GM23338 (cell line): ENCODE data around the gene LRRC2. TPM values are rescaled to one million over a fixed set of nuclear protein-coding genes. Genes with fewer than 3 reads are reported as not detected.

ENCODE experiments used
- ATAC-seq: fragments of 200-7000 bp; cut with Tn5 transposase; 3 replicates; pipeline ENCODE4 v1.9.1; 2020
- DNase-seq: peaks from one replicate; pipeline ENCODE4 v3.0.0-alpha.2; 2015; ENCODE audit warnings: low spot score
- H2AFZ ChIP-seq: fragments of 200-600 bp; sonication (generic); 2 replicates; pipeline ENCODE4 v1.8.0; 2016; ENCODE audit warnings: antibody characterized with exemption, mild to moderate bottlenecking, moderate library complexity
- H3F3A ChIP-seq: fragments of 200-600 bp; sonication (generic); replicated peaks from 2 replicates; pipeline ENCODE4 v1.8.0; 2017; ENCODE audit warnings: antibody characterized with exemption, mixed run types, low read depth
- H3K27ac ChIP-seq: fragments of 200-600 bp; sonication (generic); 2 replicates; pipeline ENCODE4 v1.6.1; 2016; ENCODE audit warnings: low read depth
- H3K27me3 ChIP-seq: fragments of 200-600 bp; sonication (generic); 2 replicates; pipeline ENCODE4 v1.8.0; 2016; ENCODE audit warnings: mild to moderate bottlenecking, mixed run types, moderate library complexity; ENCODE audit not compliant: insufficient read depth
- H3K36me3 ChIP-seq: fragments of 200-600 bp; sonication (generic); 2 replicates; pipeline ENCODE4 v1.8.0; 2016; ENCODE audit warnings: mild to moderate bottlenecking; ENCODE audit not compliant: insufficient read depth
- H3K4me1 ChIP-seq: fragments of 200-600 bp; sonication (generic); 2 replicates; pipeline ENCODE4 v1.8.0; 2016; ENCODE audit warnings: mild to moderate bottlenecking, moderate library complexity; ENCODE audit not compliant: insufficient read depth
- H3K4me2 ChIP-seq: fragments of 200-600 bp; sonication (generic); 2 replicates; pipeline ENCODE4 v1.7.1; 2017; ENCODE audit warnings: mixed run types
- H3K4me3 ChIP-seq: fragments of 200-600 bp; sonication (generic); 2 replicates; pipeline ENCODE4 v1.6.1; 2016; ENCODE audit warnings: mixed run types
- H3K79me2 ChIP-seq: fragments of 200-600 bp; sonication (generic); replicated peaks from 2 replicates; pipeline ENCODE4 v1.8.0; 2017; ENCODE audit warnings: mild to moderate bottlenecking; ENCODE audit not compliant: insufficient read depth
- H3K9me2 ChIP-seq: fragments of 200-600 bp; sonication (generic); 2 replicates; pipeline ENCODE4 v1.8.0; 2017; ENCODE audit not compliant: insufficient read depth
- H4K20me1 ChIP-seq: fragments of 200-600 bp; sonication (generic); replicated peaks from 2 replicates; pipeline ENCODE4 v1.8.0; 2017; ENCODE audit warnings: mild to moderate bottlenecking; ENCODE audit not compliant: insufficient read depth
- H3K27ac Mint-ChIP-seq: 2 replicates; pipeline ENCODE4 v1.8.0; 2020; ENCODE audit warnings: inconsistent platforms, mild to moderate bottlenecking, moderate library complexity, mixed read lengths
- H3K27me3 Mint-ChIP-seq: 3 replicates; pipeline ENCODE4 v1.8.0; 2022; ENCODE audit warnings: low read depth, mild to moderate bottlenecking, moderate library complexity, mixed read lengths, inconsistent platforms; ENCODE audit not compliant: insufficient read depth, poor library complexity
- H3K36me3 Mint-ChIP-seq: 3 replicates; pipeline ENCODE4 v1.8.0; 2021; ENCODE audit warnings: low read depth, mild to moderate bottlenecking, inconsistent platforms, moderate library complexity, mixed read lengths
- H3K4me1 Mint-ChIP-seq: 3 replicates; pipeline ENCODE4 v1.8.0; 2020; ENCODE audit warnings: mild to moderate bottlenecking, inconsistent platforms, mixed read lengths
- H3K4me3 Mint-ChIP-seq: 3 replicates; pipeline ENCODE4 v1.8.0; 2021; ENCODE audit warnings: moderate library complexity, mild to moderate bottlenecking, inconsistent platforms, mixed read lengths
- H3K9me3 Mint-ChIP-seq: 3 replicates; pipeline ENCODE4 v1.8.0; 2020; ENCODE audit warnings: moderate library complexity, mild to moderate bottlenecking, inconsistent platforms, mixed read lengths
- CREB1 ChIP-seq: fragments of 250-450 bp; sonication (Bioruptor Pico); IDR thresholded peaks from 2 replicates; pipeline ENCODE4 v1.5.0; 2020; ENCODE audit warnings: low read depth, mild to moderate bottlenecking, moderate library complexity
- EZH2 ChIP-seq: fragments of 200-600 bp; sonication (generic); IDR thresholded peaks from one replicate; pipeline ENCODE4 v1.8.0; 2017; ENCODE audit warnings: antibody characterized with exemption, mild to moderate bottlenecking, low read depth; ENCODE audit not compliant: unreplicated experiment
- EZH2phosphoT487 ChIP-seq: fragments of 200-600 bp; sonication (generic); IDR thresholded peaks from one replicate; pipeline ENCODE4 v1.8.1; 2018; ENCODE audit warnings: antibody characterized with exemption; ENCODE audit not compliant: unreplicated experiment
- NANOG ChIP-seq: IDR thresholded peaks from 2 replicates; pipeline ENCODE4 v1.6.1; 2016; ENCODE audit warnings: antibody characterized with exemption, borderline replicate concordance
- POLR2AphosphoS5 ChIP-seq: IDR thresholded peaks from 2 replicates; pipeline ENCODE4 v1.6.1; 2016; ENCODE audit warnings: antibody characterized with exemption, low read depth
- STAT1 ChIP-seq: IDR thresholded peaks from one replicate; pipeline ENCODE4 v1.6.1; 2016; ENCODE audit warnings: antibody characterized with exemption; ENCODE audit not compliant: unreplicated experiment
- ZNF114 ChIP-seq: fragments of 250-450 bp; sonication (Bioruptor Pico); IDR thresholded peaks from 2 replicates; pipeline ENCODE4 v1.5.0; 2020; ENCODE audit warnings: mild to moderate bottlenecking, moderate library complexity
- ZNF331 ChIP-seq: fragments of 250-450 bp; sonication (Bioruptor Pico); IDR thresholded peaks from 2 replicates; pipeline ENCODE4 v1.5.0; 2020; ENCODE audit warnings: low read depth, mild to moderate bottlenecking, moderate library complexity
- polyA plus RNA-seq: library from polyadenylated mRNA; unstranded; fragments of >200 nt; fragmentation: Nextera tagmentation; extraction: Ambion mirVana; gene quantifications from 2 replicates; pipeline ENCODE4 v1.2.1, GENCODE V29; 2016
- total RNA-seq: library from RNA; depleted of rRNA; stranded (reverse); fragments of >200 nt; shearing (Covaris generic); gene quantifications from 2 replicates; pipeline ENCODE4 v1.2.3, GENCODE V29; 2014
- TF ChIP-seq, protein P1 (sequence below), 2 experiments: fragments of 200-600 bp in 1 of 2; sonication (generic) in 1 of 2; conservative IDR thresholded peaks; 2 replicates each; pipeline versions ENCODE4 v1.5.1 to v1.6.1; 2016 to 2017; ENCODE audit warnings: antibody characterized with exemption in 2 of 2, low read depth in 2 of 2, mild to moderate bottlenecking in 2 of 2, moderate library complexity in 1 of 2
- TF ChIP-seq, protein P2 (sequence below): IDR thresholded peaks from 2 replicates; pipeline ENCODE4 v1.6.1; 2016; ENCODE audit warnings: antibody characterized with exemption
- TF ChIP-seq, protein P3 (sequence below): fragments of 250-450 bp; sonication (Bioruptor Pico); IDR thresholded peaks from 2 replicates; pipeline ENCODE4 v1.5.0; 2020; ENCODE audit warnings: mild to moderate bottlenecking, moderate library complexity
- TF ChIP-seq, protein P4 (sequence below): IDR thresholded peaks from one replicate; pipeline ENCODE4 v1.6.1; 2018; ENCODE audit warnings: antibody characterized with exemption; ENCODE audit not compliant: unreplicated experiment

The LRRC2 gene
- total and polyA plus RNA-seq, 2 experiments from 2014 or later, result 6.5 to 7.1 TPM

DNA sequence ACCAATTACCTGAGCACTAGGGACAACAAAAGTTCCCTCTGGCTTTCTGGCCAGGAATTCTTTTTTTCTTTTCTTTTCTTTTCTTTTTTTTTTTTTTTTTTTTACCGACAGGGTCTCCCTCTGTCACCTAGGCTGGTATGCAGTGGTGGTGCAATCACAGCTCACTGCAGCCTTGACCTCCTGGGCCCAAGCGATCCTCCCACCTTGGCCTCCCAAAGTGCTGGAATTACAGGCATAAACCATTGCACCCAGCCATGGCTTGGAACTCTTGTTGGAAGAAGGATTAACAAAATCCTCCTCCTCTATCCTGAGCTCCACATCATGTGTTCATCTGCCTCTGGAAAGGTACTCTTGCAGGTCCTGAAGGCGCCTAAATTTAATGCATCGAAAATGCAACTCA is 98.5 kb downstream of the LRRC2 start (continued):
- TF ChIP-seq EZH2 (no peak), ZNF114 (CRISPR knock-in tag) (no peak), CREB1 (CRISPR knock-in tag) (no peak), ZNF331 (CRISPR knock-in tag) (no peak), NANOG (no peak), STAT1 (no peak), EZH2phosphoT487 (no peak), POLR2AphosphoS5 (no peak)
- TF ChIP-seq, protein P1, sequence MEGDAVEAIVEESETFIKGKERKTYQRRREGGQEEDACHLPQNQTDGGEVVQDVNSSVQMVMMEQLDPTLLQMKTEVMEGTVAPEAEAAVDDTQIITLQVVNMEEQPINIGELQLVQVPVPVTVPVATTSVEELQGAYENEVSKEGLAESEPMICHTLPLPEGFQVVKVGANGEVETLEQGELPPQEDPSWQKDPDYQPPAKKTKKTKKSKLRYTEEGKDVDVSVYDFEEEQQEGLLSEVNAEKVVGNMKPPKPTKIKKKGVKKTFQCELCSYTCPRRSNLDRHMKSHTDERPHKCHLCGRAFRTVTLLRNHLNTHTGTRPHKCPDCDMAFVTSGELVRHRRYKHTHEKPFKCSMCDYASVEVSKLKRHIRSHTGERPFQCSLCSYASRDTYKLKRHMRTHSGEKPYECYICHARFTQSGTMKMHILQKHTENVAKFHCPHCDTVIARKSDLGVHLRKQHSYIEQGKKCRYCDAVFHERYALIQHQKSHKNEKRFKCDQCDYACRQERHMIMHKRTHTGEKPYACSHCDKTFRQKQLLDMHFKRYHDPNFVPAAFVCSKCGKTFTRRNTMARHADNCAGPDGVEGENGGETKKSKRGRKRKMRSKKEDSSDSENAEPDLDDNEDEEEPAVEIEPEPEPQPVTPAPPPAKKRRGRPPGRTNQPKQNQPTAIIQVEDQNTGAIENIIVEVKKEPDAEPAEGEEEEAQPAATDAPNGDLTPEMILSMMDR (conservative IDR thresholded peaks at IDR 0.05; ENCODE audit: low read depth in 2 of 2), result no peak
- TF ChIP-seq, protein P2, sequence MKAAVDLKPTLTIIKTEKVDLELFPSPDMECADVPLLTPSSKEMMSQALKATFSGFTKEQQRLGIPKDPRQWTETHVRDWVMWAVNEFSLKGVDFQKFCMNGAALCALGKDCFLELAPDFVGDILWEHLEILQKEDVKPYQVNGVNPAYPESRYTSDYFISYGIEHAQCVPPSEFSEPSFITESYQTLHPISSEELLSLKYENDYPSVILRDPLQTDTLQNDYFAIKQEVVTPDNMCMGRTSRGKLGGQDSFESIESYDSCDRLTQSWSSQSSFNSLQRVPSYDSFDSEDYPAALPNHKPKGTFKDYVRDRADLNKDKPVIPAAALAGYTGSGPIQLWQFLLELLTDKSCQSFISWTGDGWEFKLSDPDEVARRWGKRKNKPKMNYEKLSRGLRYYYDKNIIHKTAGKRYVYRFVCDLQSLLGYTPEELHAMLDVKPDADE, result no peak

DNA sequence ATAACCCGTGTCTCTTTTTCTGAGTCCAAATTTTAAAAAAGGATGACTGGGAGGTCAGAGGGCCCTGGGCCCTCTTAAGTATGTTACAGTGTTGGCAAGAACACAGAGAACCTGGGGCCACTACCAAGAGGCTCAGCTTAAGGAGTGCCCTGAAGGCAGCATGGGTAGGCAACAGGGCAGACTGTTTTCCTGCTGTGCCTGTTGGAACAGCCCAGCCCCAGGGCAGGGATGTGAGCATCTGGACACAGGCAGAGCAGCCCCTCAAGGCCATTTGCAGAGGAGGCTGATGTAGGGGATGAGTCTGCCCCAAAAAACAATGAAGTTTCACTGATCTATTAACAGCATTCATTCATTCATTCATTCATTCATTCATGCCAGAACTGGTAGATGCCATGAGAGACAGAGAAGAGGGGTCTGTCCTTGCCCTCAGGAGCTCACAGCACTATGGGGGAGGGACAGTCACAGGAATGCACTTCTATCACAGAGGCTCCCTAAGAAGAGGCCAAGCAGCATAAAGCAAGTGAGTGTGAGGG is 99.2 kb downstream of the LRRC2 start:
- H3K27me3 ChIP-seq, result peaks cover 39% of the 10 kb centered on the region
- no peaks in the 10 kb centered on the region for H4K20me1 ChIP-seq
- ATAC-seq, result no peak
- no peaks in the 10 kb centered on the region for H3K79me2 ChIP-seq
- no peak for DNase-seq
- H2AFZ ChIP-seq, result no peak overlapping the region
- H3K27ac ChIP-seq, result no peak overlapping the region
- Mint-ChIP-seq H3K27me3 (peaks cover 21% of the 10 kb centered on the region), H3K4me3 (no peak overlapping the region), H3K4me1 (peaks cover 2% of the 10 kb centered on the region), H3K36me3 (no peaks in the 10 kb centered on the region), H3K9me3 (no peaks in the 10 kb centered on the region; the same call in 2 of the 3 replicates), H3K27ac (no peak overlapping the region)
- peaks cover 6% of the 10 kb centered on the region; the same call in 1 of the 2 replicates for H3K4me1 ChIP-seq
- no peaks in the 10 kb centered on the region for H3K36me3 ChIP-seq
- no peaks in the 10 kb centered on the region for H3K9me2 ChIP-seq
- no peak overlapping the region for H3K4me2 ChIP-seq
- no peaks in the 10 kb centered on the region for H3F3A ChIP-seq
- H3K4me3 ChIP-seq, result no peak overlapping the region
- TF ChIP-seq, protein P3, sequence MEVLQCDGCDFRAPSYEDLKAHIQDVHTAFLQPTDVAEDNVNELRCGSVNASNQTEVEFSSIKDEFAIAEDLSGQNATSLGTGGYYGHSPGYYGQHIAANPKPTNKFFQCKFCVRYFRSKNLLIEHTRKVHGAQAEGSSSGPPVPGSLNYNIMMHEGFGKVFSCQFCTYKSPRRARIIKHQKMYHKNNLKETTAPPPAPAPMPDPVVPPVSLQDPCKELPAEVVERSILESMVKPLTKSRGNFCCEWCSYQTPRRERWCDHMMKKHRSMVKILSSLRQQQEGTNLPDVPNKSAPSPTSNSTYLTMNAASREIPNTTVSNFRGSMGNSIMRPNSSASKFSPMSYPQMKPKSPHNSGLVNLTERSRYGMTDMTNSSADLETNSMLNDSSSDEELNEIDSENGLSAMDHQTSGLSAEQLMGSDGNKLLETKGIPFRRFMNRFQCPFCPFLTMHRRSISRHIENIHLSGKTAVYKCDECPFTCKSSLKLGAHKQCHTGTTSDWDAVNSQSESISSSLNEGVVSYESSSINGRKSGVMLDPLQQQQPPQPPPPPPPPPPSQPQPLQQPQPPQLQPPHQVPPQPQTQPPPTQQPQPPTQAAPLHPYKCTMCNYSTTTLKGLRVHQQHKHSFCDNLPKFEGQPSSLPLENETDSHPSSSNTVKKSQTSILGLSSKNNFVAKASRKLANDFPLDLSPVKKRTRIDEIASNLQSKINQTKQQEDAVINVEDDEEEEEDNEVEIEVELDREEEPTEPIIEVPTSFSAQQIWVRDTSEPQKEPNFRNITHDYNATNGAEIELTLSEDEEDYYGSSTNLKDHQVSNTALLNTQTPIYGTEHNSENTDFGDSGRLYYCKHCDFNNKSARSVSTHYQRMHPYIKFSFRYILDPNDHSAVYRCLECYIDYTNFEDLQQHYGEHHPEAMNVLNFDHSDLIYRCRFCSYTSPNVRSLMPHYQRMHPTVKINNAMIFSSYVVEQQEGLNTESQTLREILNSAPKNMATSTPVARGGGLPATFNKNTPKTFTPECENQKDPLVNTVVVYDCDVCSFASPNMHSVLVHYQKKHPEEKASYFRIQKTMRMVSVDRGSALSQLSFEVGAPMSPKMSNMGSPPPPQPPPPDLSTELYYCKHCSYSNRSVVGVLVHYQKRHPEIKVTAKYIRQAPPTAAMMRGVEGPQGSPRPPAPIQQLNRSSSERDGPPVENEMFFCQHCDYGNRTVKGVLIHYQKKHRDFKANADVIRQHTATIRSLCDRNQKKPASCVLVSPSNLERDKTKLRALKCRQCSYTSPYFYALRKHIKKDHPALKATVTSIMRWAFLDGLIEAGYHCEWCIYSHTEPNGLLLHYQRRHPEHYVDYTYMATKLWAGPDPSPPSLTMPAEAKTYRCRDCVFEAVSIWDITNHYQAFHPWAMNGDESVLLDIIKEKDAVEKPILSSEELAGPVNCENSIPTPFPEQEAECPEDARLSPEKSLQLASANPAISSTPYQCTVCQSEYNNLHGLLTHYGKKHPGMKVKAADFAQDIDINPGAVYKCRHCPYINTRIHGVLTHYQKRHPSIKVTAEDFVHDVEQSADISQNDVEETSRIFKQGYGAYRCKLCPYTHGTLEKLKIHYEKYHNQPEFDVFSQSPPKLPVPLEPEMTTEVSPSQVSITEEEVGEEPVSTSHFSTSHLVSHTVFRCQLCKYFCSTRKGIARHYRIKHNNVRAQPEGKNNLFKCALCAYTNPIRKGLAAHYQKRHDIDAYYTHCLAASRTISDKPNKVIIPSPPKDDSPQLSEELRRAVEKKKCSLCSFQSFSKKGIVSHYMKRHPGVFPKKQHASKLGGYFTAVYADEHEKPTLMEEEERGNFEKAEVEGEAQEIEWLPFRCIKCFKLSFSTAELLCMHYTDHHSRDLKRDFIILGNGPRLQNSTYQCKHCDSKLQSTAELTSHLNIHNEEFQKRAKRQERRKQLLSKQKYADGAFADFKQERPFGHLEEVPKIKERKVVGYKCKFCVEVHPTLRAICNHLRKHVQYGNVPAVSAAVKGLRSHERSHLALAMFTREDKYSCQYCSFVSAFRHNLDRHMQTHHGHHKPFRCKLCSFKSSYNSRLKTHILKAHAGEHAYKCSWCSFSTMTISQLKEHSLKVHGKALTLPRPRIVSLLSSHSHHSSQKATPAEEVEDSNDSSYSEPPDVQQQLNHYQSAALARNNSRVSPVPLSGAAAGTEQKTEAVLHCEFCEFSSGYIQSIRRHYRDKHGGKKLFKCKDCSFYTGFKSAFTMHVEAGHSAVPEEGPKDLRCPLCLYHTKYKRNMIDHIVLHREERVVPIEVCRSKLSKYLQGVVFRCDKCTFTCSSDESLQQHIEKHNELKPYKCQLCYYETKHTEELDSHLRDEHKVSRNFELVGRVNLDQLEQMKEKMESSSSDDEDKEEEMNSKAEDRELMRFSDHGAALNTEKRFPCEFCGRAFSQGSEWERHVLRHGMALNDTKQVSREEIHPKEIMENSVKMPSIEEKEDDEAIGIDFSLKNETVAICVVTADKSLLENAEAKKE (CRISPR knock-in tag), result no peak
- TF ChIP-seq, protein P4, sequence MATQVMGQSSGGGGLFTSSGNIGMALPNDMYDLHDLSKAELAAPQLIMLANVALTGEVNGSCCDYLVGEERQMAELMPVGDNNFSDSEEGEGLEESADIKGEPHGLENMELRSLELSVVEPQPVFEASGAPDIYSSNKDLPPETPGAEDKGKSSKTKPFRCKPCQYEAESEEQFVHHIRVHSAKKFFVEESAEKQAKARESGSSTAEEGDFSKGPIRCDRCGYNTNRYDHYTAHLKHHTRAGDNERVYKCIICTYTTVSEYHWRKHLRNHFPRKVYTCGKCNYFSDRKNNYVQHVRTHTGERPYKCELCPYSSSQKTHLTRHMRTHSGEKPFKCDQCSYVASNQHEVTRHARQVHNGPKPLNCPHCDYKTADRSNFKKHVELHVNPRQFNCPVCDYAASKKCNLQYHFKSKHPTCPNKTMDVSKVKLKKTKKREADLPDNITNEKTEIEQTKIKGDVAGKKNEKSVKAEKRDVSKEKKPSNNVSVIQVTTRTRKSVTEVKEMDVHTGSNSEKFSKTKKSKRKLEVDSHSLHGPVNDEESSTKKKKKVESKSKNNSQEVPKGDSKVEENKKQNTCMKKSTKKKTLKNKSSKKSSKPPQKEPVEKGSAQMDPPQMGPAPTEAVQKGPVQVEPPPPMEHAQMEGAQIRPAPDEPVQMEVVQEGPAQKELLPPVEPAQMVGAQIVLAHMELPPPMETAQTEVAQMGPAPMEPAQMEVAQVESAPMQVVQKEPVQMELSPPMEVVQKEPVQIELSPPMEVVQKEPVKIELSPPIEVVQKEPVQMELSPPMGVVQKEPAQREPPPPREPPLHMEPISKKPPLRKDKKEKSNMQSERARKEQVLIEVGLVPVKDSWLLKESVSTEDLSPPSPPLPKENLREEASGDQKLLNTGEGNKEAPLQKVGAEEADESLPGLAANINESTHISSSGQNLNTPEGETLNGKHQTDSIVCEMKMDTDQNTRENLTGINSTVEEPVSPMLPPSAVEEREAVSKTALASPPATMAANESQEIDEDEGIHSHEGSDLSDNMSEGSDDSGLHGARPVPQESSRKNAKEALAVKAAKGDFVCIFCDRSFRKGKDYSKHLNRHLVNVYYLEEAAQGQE, result no peak
- TF ChIP-seq STAT1 (no peak), EZH2phosphoT487 (no peak)
